ENCODE results near the gene NSUN6. TPM values are rescaled to one million over a fixed set of nuclear protein-coding genes. Genes with fewer than 3 reads are reported as not detected.

The NSUN6 gene
- total and polyA plus RNA-seq, 8 donors, result 8.1 to 33.9 (median 30.6) TPM

GRCh38 chr10:18563003-18563726, 88.2 kb downstream of the NSUN6 start:
- no peak for ATAC-seq
- Histone ChIP-seq H3K27ac (no peak overlapping the region), H3K36me3 (peaks cover 0 to 37% of the 10 kb centered on the region in 2 donors), H3K27me3 (no peaks in the 10 kb centered on the region), H3K9me3 (peaks cover 0 to 91% of the 10 kb centered on the region in 2 donors), H3K4me3 (no peak overlapping the region), H3K4me1 (no peaks in the 10 kb centered on the region)
- intact Hi-C loops (cut with DNase I), result no loop called here
- no peak for DNase-seq
- no peak for TF ChIP-seq CTCF (IDR thresholded peaks at IDR 0.05)

GRCh38 chr10:18561861-18562551, 89.4 kb downstream of the NSUN6 start:
- ATAC-seq (no peak), DNase-seq (no peak)
- Histone ChIP-seq H3K27ac (no peak overlapping the region), H3K4me3 (no peak overlapping the region), H3K9me3 (peaks cover 0 to 93% of the 10 kb centered on the region in 2 donors), H3K36me3 (peaks cover 0 to 48% of the 10 kb centered on the region in 2 donors), H3K27me3 (no peaks in the 10 kb centered on the region), H3K4me1 (no peaks in the 10 kb centered on the region)
- TF ChIP-seq CTCF (IDR thresholded peaks at IDR 0.05), result no peak
- intact Hi-C loops (cut with DNase I), result no loop called here

- intact Hi-C loops (cut with DNase I), result no loop called here
- DNase-seq (no peak), ATAC-seq (no peak)
- Histone ChIP-seq H3K4me1 (no peaks in the 10 kb centered on the region), H3K4me3 (no peak overlapping the region), H3K27ac (no peak overlapping the region), H3K9me3 (peaks cover 0 to 75% of the 10 kb centered on the region in 2 donors), H3K36me3 (peaks cover 0 to 79% of the 10 kb centered on the region in 2 donors), H3K27me3 (no peaks in the 10 kb centered on the region)
- no peak for TF ChIP-seq CTCF (IDR thresholded peaks at IDR 0.05)
Measured at GRCh38 chr10:18557960-18558359, 93.4 kb downstream of the NSUN6 start.

- Histone ChIP-seq H3K9me3 (peaks cover 0 to 62% of the 10 kb centered on the region in 2 donors), H3K4me3 (no peak overlapping the region), H3K36me3 (peaks cover 0 to 72% of the 10 kb centered on the region in 2 donors), H3K27ac (no peak overlapping the region), H3K4me1 (no peaks in the 10 kb centered on the region), H3K27me3 (no peaks in the 10 kb centered on the region)
- ATAC-seq, result no peak
- intact Hi-C loops (cut with DNase I), result no loop called here
- no peak for TF ChIP-seq CTCF (IDR thresholded peaks at IDR 0.05)
- DNase-seq, result no peak
Measured at GRCh38 chr10:18556522-18557147, 94.8 kb downstream of the NSUN6 start.

- no peak for ATAC-seq
- Histone ChIP-seq H3K4me1 (no peaks in the 10 kb centered on the region), H3K9me3 (peaks cover 0 to 46% of the 10 kb centered on the region in 2 donors), H3K27ac (no peak overlapping the region), H3K27me3 (no peaks in the 10 kb centered on the region), H3K4me3 (no peak overlapping the region), H3K36me3 (peaks cover 0 to 64% of the 10 kb centered on the region in 2 donors)
- no peak for TF ChIP-seq CTCF (IDR thresholded peaks at IDR 0.05)
- intact Hi-C loops (cut with DNase I), result no loop called here
- no peak for DNase-seq
Measured at GRCh38 chr10:18554479-18554878, 96.9 kb downstream of the NSUN6 start.

Data from left lung (tissue), 10 donors.